ENCODE results near the gene ALLC.

GRCh38 chr2:3670376-3670775 is 12.4 kb downstream of the ALLC start:
- TF ChIP-seq CTCF (conservative IDR thresholded peaks at IDR 0.05; ENCODE audit: low read length) = no peak
- no peak for TF ChIP-seq EZH2phosphoT487 (IDR thresholded peaks at IDR 0.05; ENCODE audit: borderline replicate concordance)

Measured in Loucy (cell line).